NCI-H2107 treated with DMSO at 0.1 percent for 48 hours (cell line): Measurements from ENCODE around the gene IBSP.

Experiments
- DNase-seq: peaks from one replicate; lab custom pipeline; 2025; ENCODE audit not compliant: unreplicated experiment; lab: John Stamatoyannopoulos, UW

The IBSP gene

DNA sequence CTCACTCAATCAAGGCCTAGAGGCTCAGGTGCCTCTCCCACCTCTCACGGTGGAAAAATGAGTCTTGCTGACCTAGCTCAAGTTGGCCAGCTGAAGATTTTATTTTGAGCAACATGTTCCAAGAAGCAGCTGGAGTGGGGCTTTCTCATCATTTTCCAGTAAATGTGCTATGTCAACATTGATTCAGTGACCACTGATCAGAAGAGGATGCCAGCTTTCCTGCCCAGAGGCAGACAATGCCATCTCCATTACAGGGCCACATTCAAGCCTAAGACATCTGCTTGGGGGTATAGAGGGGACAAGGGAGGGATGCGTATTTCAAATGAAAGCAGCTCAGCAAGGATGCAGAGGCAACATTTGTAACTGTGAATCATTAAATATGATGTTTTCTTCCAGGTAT lies 36.4 kb downstream of the IBSP start:
- no peak for DNase-seq

- DNase-seq = no peak
These were observed 38.9 kb downstream of the IBSP start for GRCh38 chr4:87838205-87838604.

DNA sequence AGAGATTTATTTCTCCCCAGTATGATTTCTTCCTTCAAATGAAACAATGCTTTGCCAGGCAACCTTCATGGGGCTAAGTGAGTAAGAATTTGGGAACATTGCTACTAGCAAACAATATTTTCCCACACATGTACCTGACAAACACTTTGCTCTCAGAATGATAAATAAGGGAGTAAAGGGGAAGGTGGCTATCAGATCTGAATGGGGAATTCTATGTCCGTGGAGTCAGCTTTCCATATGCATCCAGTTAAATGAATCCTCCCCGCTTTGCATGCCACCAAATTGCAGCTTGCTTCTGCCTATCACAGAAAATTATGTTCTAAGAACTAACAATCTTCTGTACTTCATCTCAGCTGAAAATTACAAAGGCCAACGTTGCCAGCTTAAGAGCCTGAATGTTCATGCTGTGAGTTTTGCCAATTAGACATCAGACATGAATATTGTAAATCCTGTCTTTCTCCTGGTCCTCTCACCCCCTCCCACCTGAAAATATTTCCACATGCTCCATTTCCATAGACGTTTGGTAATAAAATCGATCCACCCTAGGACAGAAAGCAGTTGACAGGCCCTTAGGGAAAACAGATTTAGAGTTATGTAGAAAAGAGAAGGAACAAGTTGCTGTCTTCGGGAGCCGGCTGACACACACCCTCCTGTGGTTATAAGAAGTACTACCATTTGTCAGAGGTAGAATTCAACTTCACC lies 39.7 kb downstream of the IBSP start:
- DNase-seq = no peak

- DNase-seq = no peak
These were observed 40.2 kb downstream of the IBSP start for GRCh38 chr4:87839592-87839946.

DNA sequence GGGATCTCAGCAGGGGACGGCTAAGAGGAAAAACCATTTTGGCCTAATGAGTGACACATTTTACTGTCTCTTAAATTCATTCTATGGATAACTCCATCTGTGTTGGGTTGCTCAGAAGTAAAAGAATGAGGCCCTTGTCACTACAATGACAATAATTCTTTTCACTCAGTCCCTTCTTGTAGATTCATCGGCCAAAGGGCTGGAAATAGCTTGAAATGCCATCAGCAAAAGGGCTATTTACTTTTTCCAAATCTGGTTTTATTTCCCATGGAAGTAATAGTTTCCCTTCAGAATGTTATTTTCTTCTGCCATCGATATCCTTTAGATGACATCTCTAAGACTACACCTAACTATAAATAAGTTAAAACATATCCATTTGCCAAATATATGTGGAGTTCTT lies 40.8 kb downstream of the IBSP start:
- no peak for DNase-seq

DNA sequence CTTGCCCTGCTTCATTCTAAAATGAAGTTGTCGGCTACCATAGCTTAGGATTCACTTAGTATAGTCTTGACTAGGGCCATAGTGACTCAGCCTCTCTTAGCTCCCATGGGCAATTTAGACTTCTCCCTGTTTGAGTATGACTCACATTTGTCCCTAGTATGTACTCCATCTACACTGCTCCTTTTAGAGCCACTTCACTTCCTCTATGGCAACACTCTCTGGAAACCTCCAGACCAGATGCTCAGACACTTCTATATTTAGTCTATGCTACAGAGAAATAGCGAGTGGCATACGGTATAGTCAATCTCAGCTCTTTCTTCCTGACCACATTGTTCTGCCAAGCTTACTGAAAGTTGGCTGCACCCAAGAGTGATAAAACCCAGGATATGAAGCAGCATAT lies 44.6 kb downstream of the IBSP start:
- DNase-seq = no peak

- no peak for DNase-seq
These were observed 45.1 kb downstream of the IBSP start for GRCh38 chr4:87844452-87844851.

DNA sequence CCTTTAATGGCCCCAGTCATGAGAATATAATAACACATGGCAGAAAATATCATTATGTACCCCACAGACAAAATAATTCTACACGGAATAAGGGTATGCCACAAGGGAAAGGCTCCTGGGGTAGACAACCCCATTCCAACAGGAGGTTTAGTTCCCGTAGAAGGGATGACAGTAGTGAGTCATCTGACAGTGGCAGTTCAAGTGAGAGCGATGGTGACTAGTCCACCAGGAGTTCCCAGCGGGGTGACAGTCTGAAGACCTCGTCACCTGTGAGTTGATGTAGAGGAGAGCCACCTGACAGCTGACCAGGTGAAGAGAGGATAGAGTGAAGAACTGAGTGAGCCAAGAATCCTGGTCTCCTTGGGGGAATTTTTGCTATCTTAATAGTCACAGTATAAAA lies 46.9 kb downstream of the IBSP start:
- no peak for DNase-seq

DNA sequence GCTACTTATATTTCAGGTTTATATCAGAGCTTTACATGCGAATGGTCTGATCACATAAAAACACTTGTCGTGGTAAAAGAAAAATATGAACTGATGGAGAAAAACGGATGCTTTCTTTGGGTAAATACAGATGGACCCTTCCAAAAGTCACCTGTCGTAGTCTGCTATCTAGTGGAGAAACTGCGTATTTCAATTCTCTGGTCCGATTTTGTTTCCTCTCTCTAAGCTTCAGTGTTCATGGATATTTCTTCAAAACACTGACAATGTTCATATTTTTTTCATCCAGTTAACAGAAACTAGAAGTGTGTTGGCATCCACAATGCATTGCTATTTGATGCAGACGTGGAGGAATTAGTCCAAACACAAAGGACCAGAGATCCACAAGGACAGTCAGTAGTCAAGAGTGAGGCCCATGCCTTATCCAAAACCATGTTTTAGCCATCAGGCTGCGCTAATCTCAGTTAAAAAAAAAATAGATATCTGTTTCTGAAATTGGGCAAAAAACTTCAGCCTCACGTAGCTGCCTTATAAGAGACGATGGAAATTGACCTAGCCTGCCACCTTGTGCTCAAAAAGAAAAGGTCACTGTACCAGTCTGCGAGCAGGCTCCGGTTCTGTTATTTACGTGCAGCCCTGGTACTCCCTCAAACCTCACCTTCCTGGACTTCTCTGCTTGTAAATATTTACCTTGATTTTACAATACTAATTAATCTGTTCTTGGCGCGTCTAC lies 49.4 kb downstream of the IBSP start:
- DNase-seq = peak; percentile 16

DNA sequence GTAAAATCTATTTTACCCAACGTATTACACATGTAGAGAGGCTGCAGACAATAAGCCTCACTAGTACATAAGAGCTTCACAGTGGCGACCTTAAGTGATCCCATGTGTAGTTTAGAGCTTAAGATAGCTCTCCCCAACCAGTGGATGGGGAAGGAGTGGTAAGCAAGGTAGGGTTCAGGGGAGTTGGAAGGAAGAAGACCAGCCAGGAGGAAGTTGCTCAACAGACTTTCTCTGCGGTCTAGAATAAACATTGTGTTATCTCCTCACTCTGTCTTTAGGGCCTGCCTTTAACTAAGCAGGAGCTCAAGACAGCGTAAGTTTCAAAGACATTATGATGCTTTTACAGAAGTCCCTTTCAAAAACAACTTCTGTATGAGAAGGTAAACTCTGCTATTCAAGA lies 50.3 kb downstream of the IBSP start:
- no peak for DNase-seq

- no peak for DNase-seq
These were observed 52.0 kb downstream of the IBSP start for GRCh38 chr4:87851332-87851731.

- DNase-seq = no peak
These were observed 52.6 kb downstream of the IBSP start for GRCh38 chr4:87851953-87852352.

DNA sequence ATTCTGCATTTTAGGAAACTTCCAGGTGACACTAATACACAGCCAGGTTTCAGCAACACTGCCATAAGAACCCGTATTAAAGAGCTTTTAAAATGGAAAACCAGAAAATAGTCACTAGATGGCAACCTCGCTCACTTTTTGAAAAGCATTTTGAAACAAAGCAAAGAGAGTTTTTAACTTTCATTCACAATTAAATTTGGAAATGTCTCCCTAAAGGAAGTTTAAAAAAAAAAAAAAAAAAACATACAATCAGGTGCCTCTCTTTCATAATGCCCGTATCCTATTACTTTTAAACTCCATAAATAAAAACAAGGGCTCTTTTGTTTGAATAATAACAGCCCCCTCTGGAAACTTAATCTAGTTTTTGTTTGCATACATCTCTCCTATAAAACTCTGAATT lies 53.8 kb downstream of the IBSP start:
- peak; percentile 31 for DNase-seq

GRCh38 chr4:87853891-87854290 lies 54.5 kb downstream of the IBSP start:
- DNase-seq = no peak

GRCh38 chr4:87855559-87855958 lies 56.2 kb downstream of the IBSP start:
- no peak for DNase-seq

GRCh38 chr4:87856816-87857215 lies 57.5 kb downstream of the IBSP start:
- DNase-seq = no peak

- no peak for DNase-seq
These were observed 58.4 kb downstream of the IBSP start for GRCh38 chr4:87857789-87858188.
